ENCODE results near the gene VGLL1.

VGLL1 gene

DNA sequence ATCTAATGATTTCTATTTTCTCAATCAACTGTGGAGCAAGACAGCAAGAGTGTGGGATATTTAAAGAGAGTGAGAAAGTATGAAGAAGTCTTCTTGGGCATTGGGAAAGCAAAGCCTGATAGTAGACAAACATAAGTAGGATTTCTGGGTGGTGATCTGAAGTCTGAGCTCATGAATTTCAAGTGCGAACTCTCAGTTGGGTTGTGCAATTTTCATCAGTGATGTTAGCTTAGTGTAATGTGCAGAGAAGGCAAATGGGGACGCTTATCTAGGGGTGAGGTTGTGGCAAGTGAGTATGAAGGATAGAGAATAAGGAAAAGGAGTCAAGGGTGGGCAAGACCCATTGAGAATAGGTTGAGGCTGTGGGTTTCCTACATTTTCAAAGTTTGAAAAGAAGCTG lies 23.7 kb downstream of the VGLL1 start:
- DNase-seq, result no peak

DNA sequence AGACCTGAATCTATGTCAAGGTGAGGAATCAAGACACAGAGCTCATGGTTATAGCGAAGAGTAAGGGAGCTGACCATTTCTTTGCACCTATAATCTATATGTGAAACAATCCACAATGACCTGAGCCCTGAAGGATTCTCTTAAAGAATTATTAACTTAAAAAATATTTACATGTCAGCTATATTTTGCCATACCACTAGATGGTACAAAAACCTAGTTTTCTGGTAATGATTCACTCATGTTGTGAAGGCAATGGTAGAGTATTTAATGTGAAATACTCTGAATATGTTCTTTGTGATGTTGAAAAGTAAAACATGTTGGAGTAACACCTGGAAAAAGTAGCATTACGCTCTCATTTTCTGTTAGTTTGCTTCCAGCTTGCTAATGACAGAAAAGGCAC lies 40.0 kb downstream of the VGLL1 start:
- no peak for DNase-seq

DNA sequence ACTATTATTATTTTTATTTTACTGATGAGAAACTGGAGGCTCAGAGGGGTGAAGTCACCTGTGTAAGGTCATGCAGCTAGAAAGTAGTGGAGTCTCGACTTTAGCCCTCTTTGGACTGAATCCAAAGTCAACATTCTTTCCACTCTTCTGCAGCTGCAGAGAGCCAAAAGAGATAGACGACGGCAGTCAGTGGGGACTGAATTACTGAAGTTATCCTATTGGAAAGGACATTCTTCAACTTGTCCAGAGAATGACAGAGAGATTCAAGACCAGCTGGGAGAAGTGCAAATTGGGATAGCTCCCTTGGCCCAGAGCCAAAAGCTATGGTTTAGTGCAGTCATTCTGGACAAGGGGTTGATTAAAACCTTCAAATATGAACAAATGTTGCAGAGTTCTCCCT lies 42.5 kb downstream of the VGLL1 start:
- peak; percentile 19 for DNase-seq

DNA sequence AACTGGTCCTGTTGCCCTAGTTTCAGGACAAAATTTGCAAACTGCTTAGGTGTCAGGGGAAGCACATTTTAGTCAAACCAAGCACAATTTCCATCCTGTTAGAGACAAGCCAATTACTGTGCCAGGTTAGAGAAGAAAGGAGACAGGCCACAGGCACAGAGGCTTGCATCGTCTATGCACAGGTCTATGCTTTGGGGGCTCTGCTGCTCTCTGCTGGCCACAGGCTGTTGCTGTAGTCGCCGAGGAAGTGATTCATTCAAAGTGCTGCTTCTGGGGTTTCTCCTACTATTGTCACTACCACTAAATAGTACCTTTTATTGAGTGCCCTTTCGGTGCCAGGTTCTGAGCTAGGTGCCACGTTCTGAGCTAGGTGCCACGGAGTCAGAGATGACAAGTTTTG lies 45.5 kb downstream of the VGLL1 start:
- peak; percentile 65 for DNase-seq

DNA sequence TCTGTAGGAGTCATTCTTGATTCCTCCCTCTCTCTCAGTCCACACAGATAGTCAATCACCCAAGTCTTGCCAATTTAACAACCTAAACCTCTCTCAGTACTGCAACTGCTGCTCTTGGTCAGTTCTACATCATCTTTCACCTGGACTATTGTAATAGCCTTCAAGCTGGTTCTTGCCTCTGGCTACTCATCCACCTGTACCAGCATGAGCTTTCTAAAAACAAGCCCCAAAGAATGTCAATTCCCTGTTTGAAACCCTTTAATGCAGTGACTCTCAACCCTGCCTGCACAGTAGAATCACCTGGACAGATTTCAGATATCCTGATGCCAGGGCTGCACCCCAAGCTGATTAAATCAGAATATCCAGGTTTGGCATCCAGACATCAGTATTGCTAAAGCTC lies 48.3 kb downstream of the VGLL1 start:
- no peak for DNase-seq

DNA sequence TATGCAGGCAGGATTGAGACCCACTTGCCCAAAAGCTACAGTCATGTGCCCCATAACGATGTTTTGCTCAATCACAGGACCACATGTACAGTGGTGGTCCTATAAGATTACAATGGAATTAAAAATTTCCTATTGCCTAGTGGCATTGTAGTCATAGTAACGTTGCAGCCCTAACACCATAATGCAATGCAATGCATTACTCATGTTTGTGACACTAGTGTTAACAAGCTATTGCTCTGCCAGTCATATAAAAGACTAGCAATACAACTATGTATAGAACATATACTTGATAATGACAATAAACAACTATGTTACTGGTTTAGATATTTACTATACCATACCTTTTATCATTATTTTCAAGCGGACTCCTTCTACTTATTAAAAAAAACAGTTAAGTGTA lies 50.6 kb downstream of the VGLL1 start:
- DNase-seq, result no peak

DNA sequence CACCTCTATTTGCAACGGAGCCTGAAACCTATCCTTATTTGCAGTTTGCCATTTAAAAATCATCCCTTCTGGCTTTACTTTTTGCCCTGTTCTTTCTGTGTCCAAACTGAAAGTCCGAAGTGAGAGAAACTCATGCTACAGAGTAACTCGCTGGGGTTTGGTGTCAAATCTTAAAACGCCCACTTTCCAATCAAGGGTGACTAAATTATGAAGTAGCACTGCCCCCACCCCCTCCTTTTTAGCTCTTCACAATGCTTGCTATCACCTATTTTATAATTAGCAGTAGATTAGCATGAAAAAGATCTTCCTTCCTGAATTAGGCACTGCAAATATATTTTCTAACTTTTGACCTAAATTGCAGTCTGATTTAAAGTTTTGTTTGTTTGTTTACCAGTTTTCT lies 52.5 kb downstream of the VGLL1 start:
- DNase-seq, result no peak

DNA sequence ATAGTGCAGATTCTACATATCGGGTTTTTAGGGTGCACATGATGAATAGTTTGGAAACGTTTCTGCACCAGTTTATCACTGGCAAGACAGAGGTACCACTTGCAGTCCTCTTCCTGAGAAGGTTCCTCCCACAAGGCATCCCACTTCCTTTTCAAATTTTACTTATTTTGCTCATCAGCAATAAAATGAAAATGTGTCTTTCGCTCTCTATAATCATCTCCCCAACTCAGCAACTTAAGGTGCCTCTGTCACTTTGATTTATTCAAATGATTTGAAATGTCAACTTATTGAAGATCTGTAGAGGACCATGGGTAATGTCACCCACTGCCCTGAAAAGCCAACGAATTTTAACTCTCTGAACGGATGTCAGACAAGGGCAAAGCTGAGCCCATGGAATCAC lies 53.2 kb downstream of the VGLL1 start:
- no peak for DNase-seq

DNA sequence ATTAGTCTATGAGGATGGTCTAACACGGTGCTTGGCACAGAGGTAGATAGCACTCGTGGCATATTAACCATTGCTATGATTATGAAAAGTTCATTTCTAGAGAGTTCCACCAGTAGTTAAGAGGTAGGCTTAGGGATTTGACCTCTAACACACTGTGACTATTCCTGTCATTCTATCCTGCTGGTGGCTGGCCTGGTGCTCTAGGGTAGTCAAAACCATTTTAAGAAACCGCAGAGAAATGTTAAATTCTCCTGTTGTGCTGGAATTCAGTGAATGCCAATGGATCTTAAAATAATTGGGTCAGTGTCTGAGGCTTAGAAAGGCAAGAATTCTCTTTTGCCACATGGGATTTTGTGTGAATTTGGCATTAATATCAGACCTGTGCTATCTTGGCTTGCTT lies 53.9 kb downstream of the VGLL1 start:
- no peak for DNase-seq

DNA sequence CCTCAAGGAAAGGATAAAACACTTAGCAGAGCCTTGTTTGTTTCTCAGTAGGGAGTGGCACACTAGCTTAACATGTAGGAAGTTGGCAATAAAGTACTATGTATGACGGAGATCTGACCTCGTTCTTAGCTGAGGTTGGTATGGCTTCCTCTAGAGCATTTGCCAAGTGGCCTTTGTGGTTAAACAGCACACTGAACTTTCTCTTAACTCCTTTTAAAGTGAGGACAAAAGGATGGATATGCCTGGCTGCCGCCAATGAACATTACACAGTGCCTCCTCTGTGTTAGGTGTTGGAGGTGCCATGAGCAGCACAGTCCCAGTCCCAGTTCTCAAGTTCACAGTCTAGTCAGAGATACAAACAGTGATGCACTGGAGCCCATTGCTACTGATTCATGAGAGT lies 54.4 kb downstream of the VGLL1 start:
- no peak for DNase-seq

DNA sequence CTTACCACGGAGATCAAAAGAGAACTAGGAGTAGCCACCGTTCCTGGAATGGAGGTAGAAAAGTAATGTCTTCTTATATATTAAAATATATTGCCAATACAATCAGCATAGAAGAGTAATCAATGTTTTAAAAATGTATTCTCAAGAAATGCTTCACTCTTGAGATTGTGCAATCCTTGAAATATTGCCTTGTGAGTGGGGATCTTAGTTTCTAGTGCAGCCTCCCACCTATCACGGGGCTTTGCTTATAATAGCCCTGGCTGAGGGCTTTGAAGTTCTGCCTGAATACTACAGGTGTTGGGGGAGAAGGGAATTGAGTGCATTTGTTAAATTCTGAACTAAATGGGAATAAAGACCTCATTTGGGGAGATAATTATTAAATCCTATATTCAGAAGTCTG lies 55.5 kb downstream of the VGLL1 start:
- no peak for DNase-seq

DNA sequence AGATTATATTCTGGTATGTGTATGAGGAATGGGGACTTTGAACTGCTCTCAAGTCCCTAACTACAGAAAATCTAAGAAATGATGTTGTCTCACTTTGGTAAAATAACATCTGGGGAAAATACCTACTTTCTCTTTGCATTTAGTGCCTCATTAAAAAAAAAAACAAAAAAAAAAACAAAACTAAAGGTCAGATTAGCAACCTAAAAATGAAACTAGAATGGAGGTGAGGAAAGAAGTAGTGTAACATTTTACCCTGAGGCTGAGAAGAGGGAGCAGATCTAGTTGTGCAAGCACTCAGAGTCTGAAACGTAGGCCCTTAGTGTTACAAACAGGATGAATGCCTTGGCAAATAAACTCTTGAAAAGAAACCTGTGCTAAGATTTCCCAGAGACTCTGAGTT lies 56.0 kb downstream of the VGLL1 start:
- DNase-seq, result no peak

DNA sequence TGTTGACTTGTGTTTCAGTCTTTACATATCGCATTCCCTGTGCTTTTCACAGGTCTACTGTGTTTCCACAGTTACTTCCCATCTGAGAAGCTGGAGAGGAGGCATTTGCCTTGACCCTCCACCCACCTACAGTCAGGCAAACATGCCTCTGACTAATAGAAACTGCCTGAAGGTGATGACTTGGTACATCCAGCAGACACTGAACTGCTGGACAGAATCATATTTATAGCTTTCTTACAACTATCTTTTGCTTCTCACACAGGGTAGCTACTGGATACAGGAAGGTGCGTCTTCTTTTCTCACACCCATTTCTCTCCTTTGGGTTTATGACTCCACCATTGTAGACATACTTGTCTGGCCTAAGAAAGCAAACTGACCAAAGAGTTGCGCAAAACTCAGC lies 58.0 kb downstream of the VGLL1 start:
- no peak for DNase-seq

DNA sequence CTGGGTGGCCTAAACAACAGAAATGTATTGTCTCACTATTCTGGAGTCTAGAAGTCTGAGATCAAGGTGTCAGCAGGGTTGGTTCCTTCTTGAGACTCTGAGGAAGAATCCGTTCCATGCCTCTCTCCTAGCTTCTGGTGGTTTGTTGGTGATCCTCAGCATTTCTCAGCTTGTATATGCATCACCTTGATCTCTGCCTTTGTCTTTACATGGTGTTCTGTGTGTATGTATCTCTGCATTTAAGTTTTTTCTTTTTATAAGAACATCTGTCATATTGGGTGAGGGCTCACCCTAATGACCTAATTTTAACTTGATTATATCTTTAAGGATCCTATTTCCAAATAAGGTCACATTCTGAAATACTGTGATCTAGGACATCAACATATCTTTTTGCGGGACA lies 65.3 kb downstream of the VGLL1 start:
- DNase-seq, result no peak

DNA sequence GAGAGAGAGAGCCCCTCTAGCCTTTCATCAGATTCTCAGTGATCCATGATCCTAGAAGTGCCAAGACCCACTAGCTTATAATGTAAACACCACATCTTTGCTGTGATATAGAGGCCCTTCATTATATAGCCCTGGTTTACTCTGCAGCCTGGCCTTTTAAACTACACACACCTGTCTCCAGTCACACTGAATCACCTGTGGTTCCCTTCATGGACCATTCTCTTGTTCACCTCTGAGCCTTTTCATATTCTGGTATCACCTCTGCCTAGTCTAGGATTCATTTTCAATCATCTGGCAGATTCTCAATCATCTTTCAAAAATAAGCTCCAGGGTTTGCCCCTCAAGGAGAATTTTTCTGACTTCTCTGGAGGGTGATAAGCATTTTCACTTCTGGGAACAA lies 65.9 kb downstream of the VGLL1 start:
- DNase-seq, result no peak

DNA sequence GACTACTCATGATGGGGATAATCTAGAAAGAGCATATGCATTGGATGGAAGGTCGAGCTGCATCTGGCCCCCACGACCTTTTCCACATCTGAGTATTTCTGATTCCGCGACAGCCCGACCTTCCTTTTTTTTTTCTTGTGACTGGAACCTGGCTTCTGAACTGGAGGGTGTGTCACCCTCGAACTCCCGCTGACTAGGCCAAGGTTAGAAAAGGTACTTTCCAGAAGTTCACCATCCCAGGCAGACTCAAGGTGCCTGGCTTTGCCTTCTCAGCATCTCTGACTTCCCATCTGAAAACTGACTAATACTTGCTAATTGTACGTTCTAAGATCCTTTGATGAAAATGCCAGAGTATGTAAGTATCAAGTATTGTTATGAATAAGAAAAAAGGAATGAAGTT lies 66.6 kb downstream of the VGLL1 start:
- no peak for DNase-seq

DNA sequence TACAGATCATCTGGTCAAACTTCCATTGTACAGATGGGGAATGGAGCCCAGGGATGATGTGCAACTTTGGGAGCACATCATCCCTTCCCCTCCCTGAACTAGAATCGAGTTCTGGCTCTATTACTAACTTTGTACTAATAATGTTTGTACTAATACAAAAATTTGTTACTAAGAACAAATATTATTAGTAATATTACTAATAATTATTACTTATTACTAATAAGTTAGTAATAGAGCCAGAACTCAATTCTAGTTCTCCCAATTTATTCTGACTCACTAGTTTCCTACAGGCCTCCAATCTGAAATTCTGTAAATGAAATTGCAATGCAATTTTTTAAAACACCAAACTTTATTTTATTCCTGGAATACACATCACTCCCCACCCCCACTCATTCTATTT lies 68.0 kb downstream of the VGLL1 start:
- DNase-seq, result no peak
